NCI-H1092 treated with DMSO at 0.1 percent for 48 hours (cell line): ENCODE data around the gene ARMC5.
A peak's percentile ranks its signal among the peaks of the same experiment; 100 is the strongest.
"Not testable (repeated sequence)": the region's sequence is repeated elsewhere in the genome, so short reads cannot be mapped to it uniquely, and the experiment has no call there.

ENCODE experiments used
- DNase-seq: peaks from one replicate; lab custom pipeline; 2025; lab: John Stamatoyannopoulos, UW

The ARMC5 gene

GRCh38 chr16:31477220-31478216 lies 18.2 kb downstream of the ARMC5 start:
- DNase-seq = no peak

- DNase-seq = no peak
Measured at GRCh38 chr16:31478956-31479355, 19.7 kb downstream of the ARMC5 start.

GRCh38 chr16:31479751-31480150 lies 20.4 kb downstream of the ARMC5 start:
- no peak for DNase-seq

DNA sequence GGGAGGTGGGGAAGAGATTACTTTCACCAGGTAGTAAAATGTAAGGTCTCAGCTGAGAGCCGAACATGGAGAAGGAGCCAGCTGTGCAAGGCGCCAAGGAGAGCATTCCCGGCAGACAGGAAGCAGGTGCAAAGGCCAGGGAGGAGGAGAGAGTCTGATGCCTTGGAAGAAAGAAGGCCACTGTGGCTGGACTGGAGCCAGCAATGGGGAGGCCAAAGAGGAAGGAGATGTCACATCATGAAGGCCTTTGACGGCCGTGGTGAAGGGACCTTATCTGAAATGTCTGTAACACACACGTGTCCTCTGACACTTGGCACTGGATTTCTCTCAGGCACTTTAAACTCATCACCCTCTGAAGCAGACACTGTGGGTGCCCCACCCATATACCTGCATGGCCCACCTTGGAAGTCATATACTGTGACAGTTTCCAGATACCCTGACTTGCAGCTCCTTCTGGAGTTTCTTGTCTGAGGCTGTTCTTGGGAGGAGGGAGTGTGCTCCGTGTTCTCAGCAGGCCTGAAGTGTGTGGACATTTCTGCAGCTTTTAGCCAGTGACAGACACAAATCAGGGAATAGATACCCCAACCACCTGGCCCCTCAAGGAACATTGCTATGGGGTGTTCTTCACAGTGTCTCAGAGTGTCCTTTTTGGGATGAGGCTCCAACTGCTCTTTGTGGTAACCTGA lies 21.7 kb downstream of the ARMC5 start:
- DNase-seq = no peak

- DNase-seq = no peak
Measured at GRCh38 chr16:31483081-31483480, 23.8 kb downstream of the ARMC5 start, which contains the start of gene SLC5A2. Gene SLC5A2 (plus strand): TSS chr16:31483123. CDS start chr16:31483137, 14 bp downstream.

- DNase-seq = not testable (repeated sequence)
Measured at GRCh38 chr16:31484048-31484447, 24.7 kb downstream of the ARMC5 start.

DNA sequence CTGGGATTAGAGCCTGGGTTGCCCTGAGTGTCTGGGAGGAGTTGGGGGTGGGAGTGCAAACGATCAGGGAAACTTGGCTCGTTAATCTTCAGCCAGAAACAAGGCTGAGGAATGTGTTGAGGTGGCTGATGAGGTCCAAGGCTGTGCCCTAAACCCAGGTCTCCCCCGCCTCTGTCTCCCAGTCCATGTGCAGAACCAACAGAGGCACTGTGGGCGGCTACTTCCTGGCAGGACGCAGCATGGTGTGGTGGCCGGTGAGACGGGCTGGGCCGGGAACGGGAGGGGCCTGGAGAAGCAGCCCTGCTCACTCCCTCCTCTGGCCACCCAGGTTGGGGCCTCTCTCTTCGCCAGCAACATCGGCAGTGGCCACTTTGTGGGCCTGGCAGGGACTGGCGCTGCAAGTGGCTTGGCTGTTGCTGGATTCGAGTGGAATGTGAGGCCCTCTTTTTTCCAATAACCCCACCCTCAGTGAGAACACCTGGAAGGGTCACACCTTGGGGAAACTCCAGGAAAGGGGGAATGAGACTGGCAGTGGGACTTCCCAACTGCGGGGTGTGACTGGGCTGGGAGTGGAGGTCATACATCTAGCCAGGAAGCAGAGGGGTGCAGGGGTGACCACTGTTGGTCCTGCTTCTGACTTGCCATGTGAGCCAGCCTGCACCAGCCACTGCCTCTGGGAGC lies 25.3 kb downstream of the ARMC5 start:
- no peak for DNase-seq

- DNase-seq = no peak
Measured at GRCh38 chr16:31485571-31485970, 26.3 kb downstream of the ARMC5 start.

- DNase-seq = no peak
Measured at GRCh38 chr16:31486045-31486444, 26.7 kb downstream of the ARMC5 start.

- no peak for DNase-seq
Measured at GRCh38 chr16:31487071-31487719, 27.9 kb downstream of the ARMC5 start.

GRCh38 chr16:31487720-31488467 lies 28.6 kb downstream of the ARMC5 start:
- DNase-seq = peak; percentile 34

GRCh38 chr16:31488468-31489297 lies 29.4 kb downstream of the ARMC5 start:
- DNase-seq = no peak

DNA sequence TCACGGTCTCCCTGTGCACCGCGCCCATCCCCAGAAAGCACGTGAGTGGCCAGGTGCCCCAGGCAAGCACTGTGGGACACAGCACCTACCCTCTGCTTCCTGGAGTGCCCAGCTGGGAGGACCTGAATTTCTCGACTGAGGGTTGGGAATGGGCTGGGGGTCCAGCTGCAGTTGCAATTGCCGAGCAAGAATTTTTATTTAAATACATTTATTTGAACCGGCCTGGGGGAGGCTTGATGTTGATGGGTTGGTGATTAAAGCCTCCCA lies 29.9 kb downstream of the ARMC5 start:
- DNase-seq = no peak

DNA sequence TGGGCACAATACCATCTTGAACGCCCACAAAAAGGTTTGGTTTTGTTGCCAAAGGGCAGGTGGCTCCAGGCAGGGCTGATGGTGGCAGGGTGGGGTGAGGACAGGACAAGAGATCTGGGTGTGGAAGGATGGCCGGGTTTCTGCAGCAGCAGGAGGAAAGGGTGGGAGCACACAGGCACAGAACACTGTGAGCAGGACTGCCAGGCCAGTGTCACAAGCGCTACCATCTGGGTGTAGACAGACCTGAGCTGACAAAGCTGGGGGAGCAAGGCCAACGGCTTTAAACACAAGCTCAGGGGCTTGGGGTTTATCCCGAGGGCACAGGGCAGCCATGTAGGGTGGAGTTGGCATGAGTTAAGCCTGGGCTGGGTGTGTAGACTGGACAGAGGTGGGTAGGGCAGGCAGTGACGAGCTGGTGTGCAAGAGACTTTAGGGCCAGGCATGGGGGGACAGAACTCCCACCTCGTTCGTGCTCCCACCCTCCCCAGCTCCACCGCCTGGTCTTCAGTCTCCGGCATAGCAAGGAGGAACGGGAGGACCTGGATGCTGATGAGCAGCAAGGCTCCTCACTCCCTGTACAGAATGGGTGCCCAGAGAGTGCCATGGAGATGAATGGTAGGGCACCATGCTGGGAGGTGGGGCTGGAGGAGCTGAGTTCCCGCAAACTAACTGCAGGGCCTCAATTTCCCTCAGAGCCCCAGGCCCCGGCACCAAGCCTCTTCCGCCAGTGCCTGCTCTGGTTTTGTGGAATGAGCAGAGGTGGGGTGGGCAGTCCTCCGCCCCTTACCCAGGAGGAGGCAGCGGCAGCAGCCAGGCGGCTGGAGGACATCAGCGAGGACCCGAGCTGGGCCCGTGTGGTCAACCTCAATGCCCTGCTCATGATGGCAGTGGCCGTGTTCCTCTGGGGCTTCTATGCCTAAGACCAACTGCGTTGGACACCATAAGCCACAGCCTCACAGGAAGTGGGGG lies 30.6 kb downstream of the ARMC5 start:
- no peak for DNase-seq

DNA sequence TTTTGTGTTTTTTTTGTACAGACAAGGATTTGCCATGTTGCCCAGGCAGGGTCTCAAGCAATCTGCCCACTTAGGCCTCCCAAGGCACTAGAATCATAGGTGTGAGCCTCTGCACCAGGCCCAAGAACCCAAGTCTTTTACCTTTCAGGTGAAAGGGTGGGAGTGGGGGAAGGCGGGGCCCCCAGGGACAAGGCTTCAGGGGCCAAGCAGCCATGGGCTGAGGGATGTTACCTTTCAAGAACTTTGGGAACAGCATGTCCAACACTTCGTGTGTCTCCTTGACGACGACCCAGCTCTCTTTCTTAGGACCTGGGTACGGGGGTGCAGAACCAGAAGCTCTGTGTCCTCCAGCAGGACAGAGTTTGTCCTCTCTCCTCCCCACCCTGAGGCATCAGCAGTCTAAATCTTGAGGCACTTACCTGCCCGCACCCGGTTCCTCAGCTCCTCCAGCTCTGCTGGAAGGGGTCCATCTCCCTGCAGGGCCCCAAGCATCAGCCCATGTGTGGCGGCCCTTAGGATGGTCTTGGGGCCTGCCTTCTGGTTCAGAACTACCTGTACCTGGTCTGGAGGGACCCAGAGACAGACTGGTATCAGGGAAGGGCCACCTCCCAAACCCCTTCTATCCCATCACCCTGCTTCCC lies 32.6 kb downstream of the ARMC5 start:
- no peak for DNase-seq

DNA sequence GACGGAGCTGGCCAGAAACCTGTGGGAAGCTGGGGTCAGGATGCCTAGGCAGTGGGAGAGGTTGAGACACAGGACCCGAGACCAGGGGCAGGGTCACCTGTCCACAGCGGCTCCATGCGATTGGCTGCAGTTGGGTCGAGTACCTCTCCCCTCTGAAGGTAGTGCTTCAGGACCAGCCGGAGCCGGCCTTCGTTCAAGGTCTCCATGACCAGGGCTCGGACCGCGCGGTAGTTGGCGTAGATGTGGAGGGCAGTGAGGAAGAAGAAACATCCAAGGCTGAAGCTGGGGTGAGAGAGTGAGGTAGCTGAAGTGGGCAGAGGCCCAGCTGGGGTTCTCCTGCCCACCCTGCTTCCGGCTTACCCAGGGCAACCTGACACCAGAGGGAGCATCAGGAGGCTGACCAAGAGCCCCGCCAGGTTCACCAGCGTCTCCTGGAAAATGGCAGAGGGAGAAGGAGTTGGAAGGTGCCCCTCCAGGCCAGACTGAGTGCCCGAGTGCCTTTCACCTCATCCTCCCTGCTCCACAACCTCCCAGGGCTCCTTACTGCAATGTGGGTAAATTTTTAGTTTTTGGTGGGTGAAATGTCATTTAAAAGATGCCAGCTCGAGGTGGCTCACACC lies 34.3 kb downstream of the ARMC5 start:
- DNase-seq = no peak

DNA sequence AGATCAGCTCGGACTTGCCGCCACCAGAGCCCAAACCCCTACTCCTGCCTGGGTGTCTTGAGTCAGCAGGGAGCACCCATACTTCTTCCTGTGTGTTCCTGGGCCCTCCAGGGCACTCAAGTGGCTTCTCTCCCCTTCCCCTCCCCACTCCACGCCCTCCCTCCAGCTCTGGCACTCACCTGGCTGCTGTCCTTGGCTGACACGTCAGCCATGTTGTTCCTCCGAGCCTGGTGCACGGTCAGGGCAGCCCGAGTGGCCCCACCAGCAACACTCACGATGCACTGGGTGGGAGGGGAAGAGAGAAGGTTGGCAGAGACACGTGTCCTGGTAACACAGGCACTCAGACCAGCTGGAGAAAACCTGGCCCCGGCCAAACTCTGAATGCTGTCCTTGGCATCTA lies 37.4 kb downstream of the ARMC5 start:
- no peak for DNase-seq

GRCh38 chr16:31498493-31498892 lies 39.2 kb downstream of the ARMC5 start:
- DNase-seq = no peak
